ENCODE data around the gene ATP8B4.

DNA sequence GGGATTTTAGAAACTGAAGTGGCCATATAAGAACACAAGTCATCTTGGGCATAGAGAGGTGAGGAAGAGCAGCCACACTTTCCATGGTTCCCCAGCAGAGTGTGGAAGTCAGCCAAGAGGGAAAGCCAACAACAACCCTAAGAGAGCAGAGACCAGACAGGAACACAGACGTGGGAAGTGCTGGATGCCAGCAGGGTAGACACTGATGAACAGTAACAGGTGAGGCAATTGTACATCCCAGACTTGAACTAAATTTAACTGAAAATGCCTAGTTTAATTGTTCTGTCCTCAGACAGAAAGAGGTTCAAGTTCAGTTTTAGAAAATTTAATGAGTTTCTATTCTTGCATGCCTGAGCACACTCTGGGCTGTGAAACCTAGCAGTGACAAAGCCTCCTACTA lies 212.1 kb downstream of the ATP8B4 start:
- TF ChIP-seq, protein P1, sequence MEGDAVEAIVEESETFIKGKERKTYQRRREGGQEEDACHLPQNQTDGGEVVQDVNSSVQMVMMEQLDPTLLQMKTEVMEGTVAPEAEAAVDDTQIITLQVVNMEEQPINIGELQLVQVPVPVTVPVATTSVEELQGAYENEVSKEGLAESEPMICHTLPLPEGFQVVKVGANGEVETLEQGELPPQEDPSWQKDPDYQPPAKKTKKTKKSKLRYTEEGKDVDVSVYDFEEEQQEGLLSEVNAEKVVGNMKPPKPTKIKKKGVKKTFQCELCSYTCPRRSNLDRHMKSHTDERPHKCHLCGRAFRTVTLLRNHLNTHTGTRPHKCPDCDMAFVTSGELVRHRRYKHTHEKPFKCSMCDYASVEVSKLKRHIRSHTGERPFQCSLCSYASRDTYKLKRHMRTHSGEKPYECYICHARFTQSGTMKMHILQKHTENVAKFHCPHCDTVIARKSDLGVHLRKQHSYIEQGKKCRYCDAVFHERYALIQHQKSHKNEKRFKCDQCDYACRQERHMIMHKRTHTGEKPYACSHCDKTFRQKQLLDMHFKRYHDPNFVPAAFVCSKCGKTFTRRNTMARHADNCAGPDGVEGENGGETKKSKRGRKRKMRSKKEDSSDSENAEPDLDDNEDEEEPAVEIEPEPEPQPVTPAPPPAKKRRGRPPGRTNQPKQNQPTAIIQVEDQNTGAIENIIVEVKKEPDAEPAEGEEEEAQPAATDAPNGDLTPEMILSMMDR (IDR thresholded peaks at IDR 0.05): no peak
- TF ChIP-seq POLR2A (IDR thresholded peaks at IDR 0.05): no peak

All from thyroid gland (tissue), 4 donors.